Measurements from ENCODE around the gene LRP11.
A peak's percentile ranks its signal among the peaks of the same experiment; 100 is the strongest.
"Not testable (repeated sequence)": the region's sequence is repeated elsewhere in the genome, so short reads cannot be mapped to it uniquely, and the experiment has no call there.

The LRP11 gene

DNA sequence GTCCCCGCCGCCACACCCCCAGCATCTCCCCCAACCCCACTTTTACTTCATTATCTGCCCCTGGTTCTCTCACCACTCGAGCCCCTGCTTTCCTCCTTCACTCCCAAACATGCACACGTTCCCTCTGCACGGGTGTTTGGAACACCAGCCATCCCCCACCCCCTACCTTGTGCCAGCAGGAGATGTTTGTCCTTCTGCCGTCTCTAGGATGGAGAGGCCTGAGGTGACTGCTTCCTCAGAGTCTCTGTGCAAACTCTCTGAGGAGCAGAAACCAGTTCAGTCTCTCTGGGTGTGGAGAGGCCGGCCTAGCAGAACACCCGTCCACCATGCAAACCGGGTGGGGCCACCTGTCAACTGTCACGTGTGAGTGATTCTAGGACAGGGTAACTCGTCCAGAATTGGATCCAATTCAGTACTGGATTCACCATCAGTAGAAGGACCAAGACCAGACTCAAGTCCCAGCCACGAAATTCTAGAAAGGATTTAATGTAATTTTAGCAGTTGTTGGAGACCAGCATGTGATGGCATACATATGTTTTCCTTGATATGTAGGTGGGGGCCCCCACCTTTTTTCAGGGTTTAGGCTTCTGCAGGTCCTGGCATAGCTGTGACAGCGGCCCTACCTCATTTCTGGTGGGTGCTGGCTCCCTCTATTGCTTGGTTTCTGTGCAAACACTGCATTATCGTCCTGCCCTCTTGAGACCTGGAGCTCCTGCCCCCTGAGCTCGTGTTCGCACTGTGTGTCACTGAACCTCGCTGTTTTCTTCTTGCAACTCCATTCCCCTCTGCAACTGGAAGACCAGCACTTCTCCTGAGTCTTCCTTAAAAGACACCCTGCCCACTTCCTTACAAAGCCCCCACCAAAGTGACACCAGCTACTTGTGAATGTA is 33.9 kb upstream of the LRP11 start, which contains the start of gene RAET1E:
TSS of gene RAET1E (minus strand) at position 259 of the 890 bp plus-strand sequence. CDS start 7,212 bp downstream, outside the sequence.
- DNase-seq, result peak; percentile 16

DNA sequence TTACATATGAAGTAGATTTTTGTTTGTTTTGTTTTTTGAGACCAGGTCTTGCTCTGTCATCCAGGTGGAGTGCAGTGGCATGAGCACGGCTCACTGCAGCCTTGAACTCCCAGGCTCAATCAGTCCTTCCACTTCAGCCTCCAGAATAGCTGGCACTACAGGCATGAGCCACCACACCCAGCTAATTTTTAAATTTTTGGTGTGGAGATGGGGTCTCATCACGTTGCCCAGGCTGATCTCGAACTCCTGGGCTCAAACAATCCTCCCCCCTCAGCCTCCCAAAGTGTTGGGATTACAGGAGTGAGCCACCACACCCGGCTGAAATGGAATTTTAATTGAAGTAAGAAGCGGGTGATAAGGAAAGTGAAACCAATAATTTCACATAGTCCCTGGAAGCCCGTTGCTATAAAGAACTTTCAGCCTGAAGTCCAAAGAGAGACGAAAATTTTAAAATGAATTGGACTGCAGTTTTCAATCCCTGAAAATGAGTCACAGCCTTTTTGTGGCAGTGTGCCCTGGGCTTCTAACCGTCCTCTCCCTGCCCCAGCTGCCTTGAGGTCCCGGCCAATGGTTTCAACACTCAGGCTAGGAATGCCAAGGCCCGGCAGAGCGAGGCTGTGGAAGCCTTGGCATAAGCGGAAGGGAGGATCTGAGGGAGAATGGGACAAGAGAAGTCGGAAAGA is 33.0 kb upstream of the LRP11 start:
- peak; percentile 88 for DNase-seq

- peak; percentile 61 for DNase-seq
Measured at GRCh38 chr6:149896491-149896890, 32.3 kb upstream of the LRP11 start.

GRCh38 chr6:149895833-149896271 is 31.7 kb upstream of the LRP11 start:
- peak; percentile 76 for DNase-seq

DNA sequence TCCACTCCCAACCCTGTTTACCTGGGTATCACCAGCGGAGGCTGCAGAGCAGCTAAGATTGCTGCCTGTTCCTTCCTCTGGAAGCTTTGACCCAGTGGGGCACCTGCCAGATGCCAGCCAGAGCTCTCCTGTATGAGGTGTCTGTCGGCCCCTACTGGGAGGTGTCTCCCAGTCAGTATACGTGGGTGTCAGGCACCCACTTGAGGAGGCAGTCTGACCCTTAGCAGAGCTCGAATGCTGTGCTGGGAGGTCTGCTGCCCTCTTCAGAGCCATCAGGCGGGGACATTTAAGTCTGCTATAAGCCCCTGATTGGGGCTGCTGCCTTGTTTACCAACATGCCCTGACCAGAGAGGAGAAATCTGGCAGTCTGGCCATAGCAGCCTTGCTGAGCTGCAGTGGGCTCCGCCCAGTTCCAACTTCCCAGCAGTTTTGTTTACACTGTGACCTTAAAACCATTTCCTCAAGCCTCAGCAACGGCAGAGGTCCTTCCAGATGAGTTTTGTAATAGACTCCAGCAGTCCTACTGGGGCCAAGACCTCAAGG is 31.0 kb upstream of the LRP11 start:
- peak; percentile 91 for DNase-seq

GRCh38 chr6:149891864-149892263 is 27.7 kb upstream of the LRP11 start:
- DNase-seq, result not testable (repeated sequence)

DNA sequence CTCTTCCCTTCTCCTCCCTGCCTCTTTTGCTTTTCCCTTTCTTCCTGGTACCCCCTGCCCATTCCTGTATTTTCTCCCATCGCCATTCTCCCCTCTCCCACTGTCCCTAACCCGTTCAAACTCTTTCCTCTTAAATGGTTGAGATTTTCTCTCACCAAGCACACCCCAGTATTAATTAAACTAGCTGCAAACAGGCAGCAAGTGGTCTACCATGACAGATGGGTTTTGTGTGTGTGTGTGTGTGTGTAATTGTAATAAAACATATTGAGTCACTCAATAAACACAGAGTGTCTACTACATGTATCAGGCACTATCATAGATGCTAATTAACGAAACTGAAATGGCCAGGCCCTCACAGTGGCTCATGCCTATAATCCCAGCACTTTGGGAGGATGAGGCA is 27.1 kb upstream of the LRP11 start:
- DNase-seq, result no peak

GRCh38 chr6:149890629-149891045 is 26.5 kb upstream of the LRP11 start:
- DNase-seq, result no peak

DNA sequence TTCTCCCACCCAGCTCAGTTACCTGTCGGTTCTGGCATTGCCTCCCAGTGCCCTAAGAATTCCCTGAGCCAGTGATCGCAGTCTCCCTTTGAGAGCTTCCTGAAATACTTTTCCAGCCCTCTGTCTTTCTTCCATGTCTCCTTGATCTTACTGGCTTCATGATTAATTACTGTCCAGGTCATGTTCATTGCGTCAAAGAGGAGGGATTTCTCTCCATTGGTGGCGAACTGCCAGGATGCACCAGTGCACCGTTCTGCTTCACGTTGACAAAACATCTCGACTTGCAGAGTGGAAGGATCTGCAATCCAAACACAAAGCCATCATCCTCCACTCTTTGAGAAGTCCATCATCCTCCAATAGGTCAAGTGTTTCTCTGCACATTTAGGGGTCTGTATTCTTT is 25.2 kb upstream of the LRP11 start:
- no peak for DNase-seq

- peak; percentile 53 for DNase-seq
Measured at GRCh38 chr6:149888659-149889058, 24.5 kb upstream of the LRP11 start.

DNA sequence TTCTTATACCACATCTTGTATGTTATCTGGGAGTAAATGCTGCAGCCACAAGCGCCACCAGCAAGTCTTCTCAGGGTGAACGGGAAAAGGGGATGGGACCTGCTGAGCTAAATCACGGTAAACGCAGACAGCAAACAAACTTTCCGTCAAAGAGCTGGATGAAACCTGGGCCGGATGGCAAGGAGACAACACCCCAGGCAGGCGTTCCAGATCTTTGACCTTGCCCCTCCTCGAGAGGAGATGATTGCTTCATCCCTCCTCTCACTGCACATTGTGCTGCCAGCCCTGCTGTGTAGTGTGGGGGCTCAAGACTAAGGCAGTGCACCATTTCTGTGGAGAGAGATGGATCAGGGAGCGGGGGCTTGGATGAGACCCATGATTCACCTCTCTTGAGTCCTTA is 23.9 kb upstream of the LRP11 start:
- DNase-seq, result no peak

DNA sequence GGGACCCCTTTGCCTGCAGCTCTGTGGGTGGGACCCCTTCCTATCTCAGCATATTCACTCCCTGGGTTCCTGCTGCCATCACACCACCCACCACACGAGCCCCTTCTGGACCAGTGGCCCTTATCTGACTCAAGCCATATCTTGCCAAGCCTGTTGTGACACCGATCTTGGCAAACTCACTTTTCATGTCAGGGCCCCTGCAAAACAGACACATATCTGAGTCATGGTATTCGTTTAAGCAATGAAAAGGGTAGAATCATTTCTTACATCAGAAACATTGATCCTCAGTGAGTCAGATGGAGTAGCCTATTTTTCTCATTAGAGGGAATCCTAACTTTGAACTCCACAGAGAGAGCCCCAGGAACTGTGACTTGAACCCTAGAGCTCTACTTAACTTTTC is 23.2 kb upstream of the LRP11 start:
- peak; percentile 92 for DNase-seq

DNA sequence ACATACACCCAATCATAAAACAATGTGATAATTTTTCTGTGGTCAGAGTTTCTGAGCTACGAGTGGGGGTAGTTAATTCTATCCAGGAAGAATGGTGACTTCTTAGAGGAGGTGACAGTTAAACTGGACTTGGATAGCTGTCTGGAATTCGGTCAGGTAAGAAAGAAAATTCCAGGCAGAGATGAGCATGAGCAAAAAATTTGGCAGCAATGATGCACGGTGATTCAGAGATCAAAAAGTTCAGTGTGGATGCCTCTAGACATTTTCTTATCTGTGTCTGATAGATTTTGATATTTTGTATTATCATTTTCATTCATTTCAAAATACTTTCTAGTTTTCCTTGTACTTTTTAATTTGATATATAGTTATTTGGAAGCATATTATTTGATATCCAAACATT is 21.7 kb upstream of the LRP11 start:
- DNase-seq, result no peak

GRCh38 chr6:149884617-149885016 is 20.5 kb upstream of the LRP11 start:
- no peak for DNase-seq

GRCh38 chr6:149884215-149884614 is 20.1 kb upstream of the LRP11 start:
- DNase-seq, result peak; percentile 36

DNA sequence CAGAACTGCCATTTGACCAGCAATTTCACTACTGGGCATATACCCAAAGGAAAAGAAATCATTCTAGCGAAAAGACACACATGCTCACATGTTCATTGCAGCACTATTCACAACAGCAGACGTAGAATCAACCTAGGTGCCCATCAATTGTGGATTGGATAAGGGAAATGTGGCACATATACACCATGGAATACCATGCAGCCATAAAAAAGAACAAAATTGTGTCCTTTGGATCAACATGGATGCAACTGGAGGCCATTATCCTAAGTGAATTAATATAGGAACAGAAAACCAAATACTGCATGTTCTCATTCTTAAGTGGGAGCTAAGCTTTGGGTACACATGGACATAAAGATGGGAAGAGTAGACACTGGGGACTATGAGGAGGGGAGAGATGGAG is 17.7 kb upstream of the LRP11 start:
- DNase-seq, result no peak

GRCh38 chr6:149881066-149881766 is 17.1 kb upstream of the LRP11 start:
- no peak for DNase-seq

- DNase-seq, result no peak
Measured at GRCh38 chr6:149877659-149878058, 13.5 kb upstream of the LRP11 start.

DNA sequence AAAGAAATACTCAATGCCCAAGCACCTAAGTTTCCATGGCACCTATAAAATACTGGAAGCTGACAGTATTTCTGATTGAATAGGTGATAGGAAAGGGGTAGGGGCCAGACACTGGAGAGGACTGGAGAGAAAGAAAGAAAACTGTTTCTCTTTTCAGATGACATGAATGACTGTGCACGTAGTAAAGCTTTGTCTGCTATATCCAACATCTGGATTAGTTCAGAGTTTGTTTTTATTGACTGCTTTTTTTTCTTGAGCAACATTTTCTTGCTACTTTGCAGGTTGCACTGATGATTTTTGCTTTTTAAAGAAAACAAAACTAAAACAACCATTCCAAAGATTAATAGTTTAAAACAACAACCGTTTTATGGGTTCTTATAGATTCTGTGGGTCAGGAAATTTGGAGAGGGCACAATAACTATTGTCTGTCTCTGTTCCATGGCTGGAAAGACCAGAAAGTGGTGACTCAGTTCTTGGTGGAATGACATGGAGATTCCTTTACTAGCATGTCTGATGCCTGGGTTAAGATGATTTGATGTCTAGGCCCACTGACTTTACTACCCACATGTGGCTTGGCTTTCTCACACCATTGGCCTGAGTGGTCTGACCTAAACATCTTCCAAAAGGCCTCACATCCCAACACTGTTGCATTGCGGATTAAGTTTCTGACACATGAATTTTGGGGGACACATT is 12.2 kb upstream of the LRP11 start:
- no peak for DNase-seq

DNA sequence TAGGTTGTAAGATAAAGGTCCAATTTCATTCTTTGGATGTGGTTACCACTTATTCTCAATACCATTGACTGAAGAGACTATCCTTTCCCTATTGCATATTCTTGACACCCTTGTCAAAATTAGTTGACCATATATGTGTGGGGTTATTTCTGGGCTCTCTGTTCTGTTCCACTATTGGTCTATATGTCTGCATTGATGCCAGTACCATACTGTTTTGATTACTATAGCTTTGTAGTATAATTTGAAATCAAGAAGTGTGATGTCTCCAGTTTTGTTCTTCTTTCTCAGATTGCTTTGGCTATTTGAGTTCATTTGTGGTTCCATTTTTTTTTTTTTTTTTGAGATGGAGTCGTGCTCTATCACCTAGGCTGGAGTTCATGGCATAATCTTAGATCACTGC is 8.1 kb upstream of the LRP11 start:
- no peak for DNase-seq

- DNase-seq, result no peak
Measured at GRCh38 chr6:149871182-149871581, 7.0 kb upstream of the LRP11 start.

GRCh38 chr6:149869275-149869892 is 5.2 kb upstream of the LRP11 start:
- no peak for DNase-seq
